Measurements from ENCODE around the gene XPNPEP3. TPM values are rescaled to one million over a fixed set of nuclear protein-coding genes. Genes with fewer than 3 reads are reported as not detected.

The XPNPEP3 gene
- total RNA-seq, 1 donor, result 15.6 TPM

DNA sequence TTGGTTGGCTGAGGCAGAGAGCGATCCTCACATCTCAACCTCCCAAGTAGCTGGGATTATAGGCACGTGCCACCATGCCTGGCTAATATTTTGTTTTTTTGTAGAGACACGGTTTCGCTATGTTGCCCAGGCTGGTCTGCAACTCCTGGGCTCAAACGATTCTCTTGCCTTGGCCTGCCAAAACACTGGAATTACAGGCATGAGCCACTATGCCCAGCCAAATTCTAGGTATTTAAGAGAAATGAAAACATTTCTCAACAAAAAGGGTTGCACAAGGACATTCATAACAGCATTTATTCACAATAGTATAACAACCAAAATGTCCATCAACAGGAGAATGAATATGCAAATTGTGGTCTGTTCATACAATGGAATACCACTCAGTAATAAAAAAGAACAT is 62.5 kb downstream of the XPNPEP3 start:
- no peak overlapping the region for H2AFZ ChIP-seq (ENCODE audit: low read length)
- H3K79me2 ChIP-seq (ENCODE audit: insufficient read depth, low read length), result no peaks in the 10 kb centered on the region
- no peaks in the 10 kb centered on the region for H3K9me3 ChIP-seq (ENCODE audit: low read depth, low read length)
- peaks cover 48% of the 10 kb centered on the region for H3K36me3 ChIP-seq (ENCODE audit: insufficient read depth, low read length)
- H4K20me1 ChIP-seq (ENCODE audit: insufficient read depth, low read length), result no peaks in the 10 kb centered on the region
- no peak for TF ChIP-seq CTCF (IDR thresholded peaks at IDR 0.05; ENCODE audit: extremely low read depth, low read depth, low read length)
- no peak overlapping the region for H3K4me2 ChIP-seq (ENCODE audit: insufficient read depth, low read length)
- no peak overlapping the region for H3K27ac ChIP-seq (ENCODE audit: low read depth, low read length)
- no peak overlapping the region for H3K4me3 ChIP-seq (ENCODE audit: insufficient read depth, low read length)
- H3K27me3 ChIP-seq (ENCODE audit: insufficient read depth, low read length), result no peaks in the 10 kb centered on the region
- no peak for DNase-seq (ENCODE audit: insufficient read length, low spot score, missing footprints)
- peaks cover 2% of the 10 kb centered on the region for H3K4me1 ChIP-seq (ENCODE audit: insufficient read depth, low read length)

DNA sequence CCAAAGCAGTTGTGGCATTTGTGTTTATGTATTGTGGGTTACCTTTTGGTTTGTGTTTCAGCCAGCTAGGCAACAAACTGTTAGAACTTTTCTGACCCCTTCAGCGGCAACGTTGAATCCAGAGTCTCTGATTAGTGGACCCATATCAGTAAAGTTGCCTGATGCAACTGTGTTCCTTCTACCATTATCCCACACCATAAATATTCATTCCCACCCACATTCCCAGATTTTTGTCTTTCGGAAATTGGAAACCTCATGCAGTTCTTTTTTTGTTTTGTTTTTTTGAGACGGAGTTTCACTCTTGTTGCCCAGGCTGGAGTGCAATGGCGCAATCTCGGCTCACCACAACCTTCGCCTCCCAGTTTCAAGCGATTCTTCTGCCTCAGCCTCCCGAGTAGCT is 63.6 kb downstream of the XPNPEP3 start:
- Histone ChIP-seq H3K9me3 (ENCODE audit: low read depth, low read length) (no peaks in the 10 kb centered on the region), H4K20me1 (ENCODE audit: insufficient read depth, low read length) (no peaks in the 10 kb centered on the region), H3K27me3 (ENCODE audit: insufficient read depth, low read length) (no peaks in the 10 kb centered on the region), H3K4me2 (ENCODE audit: insufficient read depth, low read length) (no peak overlapping the region), H3K79me2 (ENCODE audit: insufficient read depth, low read length) (no peaks in the 10 kb centered on the region), H3K27ac (ENCODE audit: low read depth, low read length) (peak overlapping the region; percentile 36), H2AFZ (ENCODE audit: low read length) (no peak overlapping the region), H3K4me1 (ENCODE audit: insufficient read depth, low read length) (peaks cover 2% of the 10 kb centered on the region), H3K4me3 (ENCODE audit: insufficient read depth, low read length) (no peak overlapping the region), H3K36me3 (ENCODE audit: insufficient read depth, low read length) (peaks cover 49% of the 10 kb centered on the region)
- no peak for DNase-seq (ENCODE audit: insufficient read length, low spot score, missing footprints)
- no peak for TF ChIP-seq CTCF (IDR thresholded peaks at IDR 0.05; ENCODE audit: extremely low read depth, low read depth, low read length)

- no peak overlapping the region for H3K4me3 ChIP-seq (ENCODE audit: insufficient read depth, low read length)
- H2AFZ ChIP-seq (ENCODE audit: low read length), result peak overlapping the region; percentile 68
- no peaks in the 10 kb centered on the region for H4K20me1 ChIP-seq (ENCODE audit: insufficient read depth, low read length)
- H3K36me3 ChIP-seq (ENCODE audit: insufficient read depth, low read length), result peaks cover 54% of the 10 kb centered on the region
- peak; percentile 60 for TF ChIP-seq CTCF (IDR thresholded peaks at IDR 0.05; ENCODE audit: extremely low read depth, low read depth, low read length)
- no peaks in the 10 kb centered on the region for H3K27me3 ChIP-seq (ENCODE audit: insufficient read depth, low read length)
- peak overlapping the region; percentile 51 for H3K4me2 ChIP-seq (ENCODE audit: insufficient read depth, low read length)
- no peak for DNase-seq (ENCODE audit: insufficient read length, low spot score, missing footprints)
- H3K27ac ChIP-seq (ENCODE audit: low read depth, low read length), result peak overlapping the region; percentile 2
- H3K79me2 ChIP-seq (ENCODE audit: insufficient read depth, low read length), result no peaks in the 10 kb centered on the region
- H3K9me3 ChIP-seq (ENCODE audit: low read depth, low read length), result no peaks in the 10 kb centered on the region
- H3K4me1 ChIP-seq (ENCODE audit: insufficient read depth, low read length), result peaks cover 2% of the 10 kb centered on the region
These were observed 65.7 kb downstream of the XPNPEP3 start for GRCh38 chr22:40922484-40923303.

DNA sequence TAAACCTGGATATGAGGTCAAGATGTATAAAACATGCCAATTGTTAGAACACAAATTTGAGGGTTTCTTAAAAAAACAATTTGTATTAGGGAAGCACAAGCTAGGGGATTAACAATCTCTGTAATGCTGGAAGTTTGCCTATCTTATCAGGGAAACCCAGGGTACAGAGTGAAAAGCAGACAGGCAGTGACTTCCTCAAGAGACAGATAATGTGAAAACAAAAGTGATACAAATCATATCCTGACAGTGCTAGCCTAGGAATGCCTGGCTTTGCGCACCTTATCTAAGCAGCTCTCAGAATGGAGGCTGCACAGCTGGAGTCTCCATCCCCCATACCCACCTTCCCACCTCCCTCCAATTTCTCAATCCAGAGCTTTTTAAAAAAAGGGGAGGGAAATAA is 71.7 kb downstream of the XPNPEP3 start:
- Histone ChIP-seq H3K36me3 (ENCODE audit: insufficient read depth, low read length) (peaks cover 46% of the 10 kb centered on the region), H3K4me3 (ENCODE audit: insufficient read depth, low read length) (no peak overlapping the region), H3K79me2 (ENCODE audit: insufficient read depth, low read length) (no peaks in the 10 kb centered on the region), H2AFZ (ENCODE audit: low read length) (no peak overlapping the region), H3K4me1 (ENCODE audit: insufficient read depth, low read length) (no peaks in the 10 kb centered on the region), H3K27me3 (ENCODE audit: insufficient read depth, low read length) (no peaks in the 10 kb centered on the region), H3K9me3 (ENCODE audit: low read depth, low read length) (no peaks in the 10 kb centered on the region), H4K20me1 (ENCODE audit: insufficient read depth, low read length) (no peaks in the 10 kb centered on the region), H3K4me2 (ENCODE audit: insufficient read depth, low read length) (no peak overlapping the region), H3K27ac (ENCODE audit: low read depth, low read length) (no peak overlapping the region)
- TF ChIP-seq CTCF (IDR thresholded peaks at IDR 0.05; ENCODE audit: extremely low read depth, low read depth, low read length), result no peak
- DNase-seq (ENCODE audit: insufficient read length, low spot score, missing footprints), result no peak

Measured in osteoblast (primary cell).